ENCODE results near the gene WDR35. TPM values are rescaled to one million over a fixed set of nuclear protein-coding genes. Genes with fewer than 3 reads are reported as not detected.
"Not testable (repeated sequence)": the region's sequence is repeated elsewhere in the genome, so short reads cannot be mapped to it uniquely, and the experiment has no call there.

The WDR35 gene
- total RNA-seq, 1 experiment from 2014 or later = 16.7 TPM

GRCh38 chr2:19942199-19942598 lies 47.7 kb downstream of the WDR35 start:
- DNase-seq (ENCODE audit: low spot score) = no peak

GRCh38 chr2:19937004-19937403 lies 52.9 kb downstream of the WDR35 start:
- DNase-seq (ENCODE audit: low spot score) = no peak

- DNase-seq (ENCODE audit: low spot score) = no peak
Measured at GRCh38 chr2:19936203-19936602, 53.7 kb downstream of the WDR35 start.

- DNase-seq (ENCODE audit: low spot score) = peak; percentile 71
Measured at GRCh38 chr2:19933351-19933981, 56.4 kb downstream of the WDR35 start.

GRCh38 chr2:19932928-19933327 lies 57.0 kb downstream of the WDR35 start:
- no peak for DNase-seq (ENCODE audit: low spot score)

- no peak for DNase-seq (ENCODE audit: low spot score)
Measured at GRCh38 chr2:19929226-19929625, 60.7 kb downstream of the WDR35 start.

GRCh38 chr2:19927816-19928215 lies 62.1 kb downstream of the WDR35 start:
- DNase-seq (ENCODE audit: low spot score) = not testable (repeated sequence)

GRCh38 chr2:19924526-19924925 lies 65.4 kb downstream of the WDR35 start:
- DNase-seq (ENCODE audit: low spot score) = not testable (repeated sequence)

- not testable (repeated sequence) for DNase-seq (ENCODE audit: low spot score)
Measured at GRCh38 chr2:19922188-19922587, 67.7 kb downstream of the WDR35 start.

- no peak for DNase-seq (ENCODE audit: low spot score)
Measured at GRCh38 chr2:19916385-19916950, 73.4 kb downstream of the WDR35 start.

GRCh38 chr2:19914266-19914975 lies 75.5 kb downstream of the WDR35 start:
- DNase-seq (ENCODE audit: low spot score) = no peak

- DNase-seq (ENCODE audit: low spot score) = peak; percentile 98
Measured at GRCh38 chr2:19911808-19912509, 77.9 kb downstream of the WDR35 start.

GRCh38 chr2:19902216-19902740 lies 87.6 kb downstream of the WDR35 start:
- peak; percentile 13 for DNase-seq (ENCODE audit: low spot score)

GRCh38 chr2:19901442-19902215 lies 88.3 kb downstream of the WDR35 start, which contains the start of gene TTC32:
Gene TTC32, minus strand, starts transcription at chr2:19901983. Its CDS starts 129 bp downstream, at chr2:19901854.
- peak; percentile 92 for DNase-seq (ENCODE audit: low spot score)

GRCh38 chr2:19900931-19901441 lies 88.9 kb downstream of the WDR35 start:
- DNase-seq (ENCODE audit: low spot score) = peak; percentile 18

- DNase-seq (ENCODE audit: low spot score) = no peak
Measured at GRCh38 chr2:19899985-19900930, 89.6 kb downstream of the WDR35 start.

GRCh38 chr2:19898592-19899329 lies 91.1 kb downstream of the WDR35 start:
- DNase-seq (ENCODE audit: low spot score) = no peak

GRCh38 chr2:19897623-19898245 lies 92.2 kb downstream of the WDR35 start:
- no peak for DNase-seq (ENCODE audit: low spot score)

- no peak for DNase-seq (ENCODE audit: low spot score)
Measured at GRCh38 chr2:19895535-19895934, 94.4 kb downstream of the WDR35 start.
